GM21528 (cell line): Measurements from ENCODE around the gene HDAC4.

Experiments used
- ATAC-seq: cut with Tn5 transposase; IDR thresholded peaks from one replicate; pipeline ENCODE4 v1.9.1; 2021; ENCODE audit warnings: mild to moderate bottlenecking, moderate library complexity; ENCODE audit not compliant: unreplicated experiment, low FRiP score

The HDAC4 gene

DNA sequence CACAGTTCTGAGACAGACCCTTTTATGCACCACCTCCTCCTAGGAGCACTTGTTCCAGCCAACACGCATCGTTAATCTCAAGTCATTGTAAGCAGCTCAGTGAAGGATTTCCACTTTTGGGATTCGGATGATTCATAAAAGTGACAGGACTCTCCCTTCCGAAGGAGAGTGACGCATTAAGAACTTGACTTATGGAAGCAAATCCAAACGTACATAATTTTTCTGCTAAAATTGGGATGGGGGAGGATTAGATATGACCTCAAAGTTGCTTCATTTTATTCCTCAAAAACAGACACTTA is 387.2 kb downstream of the HDAC4 start:
- no peak for ATAC-seq

DNA sequence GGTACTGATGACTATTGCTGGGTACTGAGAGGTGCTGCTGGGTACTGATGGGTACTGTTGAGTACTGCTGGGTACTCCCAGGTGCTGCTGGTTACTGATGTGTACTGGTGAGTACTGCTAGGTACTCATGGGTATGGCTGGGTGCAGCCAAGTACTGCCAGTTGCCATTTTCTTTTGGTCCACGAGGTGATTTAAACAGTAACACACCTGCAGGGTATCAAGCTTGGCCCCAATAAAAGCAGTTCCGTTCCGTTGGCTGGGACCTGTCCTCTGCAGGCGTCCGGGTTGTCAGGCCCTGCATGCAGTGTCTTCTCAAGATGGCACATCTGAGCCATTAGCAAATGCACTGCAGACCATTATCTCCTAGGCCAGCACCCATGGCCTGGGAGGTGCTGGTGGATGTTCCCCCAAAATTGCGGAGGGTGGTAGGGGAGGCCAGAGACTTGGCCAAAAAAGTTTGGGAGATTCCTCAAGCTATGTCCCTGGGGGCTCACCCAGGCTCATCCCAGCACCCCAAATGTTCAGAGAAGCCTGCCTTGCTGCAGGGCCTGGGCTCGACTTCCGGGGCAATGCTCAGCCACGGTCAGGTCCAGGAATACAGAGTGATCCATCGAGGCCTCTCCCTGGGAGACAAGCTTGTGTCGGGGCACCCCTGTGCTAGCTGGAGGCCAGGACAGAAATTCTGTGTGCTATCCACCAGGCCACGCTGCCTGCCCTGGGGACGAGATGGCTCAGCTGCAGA is 387.7 kb downstream of the HDAC4 start:
- ATAC-seq = no peak

DNA sequence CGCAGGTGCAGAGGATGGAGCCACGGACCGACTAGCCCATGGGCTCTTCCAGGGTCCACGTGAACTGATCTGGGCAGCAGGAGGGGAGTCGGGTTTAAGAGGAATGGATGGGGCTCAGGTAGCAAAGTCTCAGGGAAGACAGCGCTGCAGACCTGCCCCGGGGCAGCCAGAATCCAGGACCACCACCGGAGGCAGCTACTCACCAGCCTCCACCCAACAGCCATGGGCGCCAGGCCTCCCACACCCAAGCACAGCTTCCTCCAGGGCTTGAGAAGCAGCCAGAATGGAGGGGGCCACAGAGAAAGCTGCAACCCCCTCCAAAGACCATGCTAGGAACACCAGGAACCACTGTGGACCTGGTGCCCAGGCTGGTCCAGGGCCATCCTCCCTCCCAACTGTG is 388.6 kb downstream of the HDAC4 start:
- no peak for ATAC-seq

DNA sequence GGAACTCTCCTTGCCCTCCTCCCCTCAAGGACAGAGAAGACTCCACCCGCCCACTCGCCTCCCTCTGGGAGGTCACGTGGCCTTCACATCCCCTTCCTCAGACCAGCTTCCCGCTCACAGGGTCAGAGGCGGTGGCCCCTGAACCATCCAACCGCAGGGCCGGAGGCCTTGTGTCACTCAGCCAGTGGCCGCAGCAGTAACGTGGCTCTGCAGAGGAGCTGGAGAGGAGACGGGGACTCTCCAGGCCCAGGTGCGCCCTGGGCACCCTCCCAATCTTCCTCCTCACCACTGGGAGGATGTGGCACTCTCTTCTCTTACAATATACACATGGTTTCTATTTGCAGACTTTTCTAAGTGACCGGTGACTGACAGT is 391.2 kb downstream of the HDAC4 start:
- no peak for ATAC-seq

DNA sequence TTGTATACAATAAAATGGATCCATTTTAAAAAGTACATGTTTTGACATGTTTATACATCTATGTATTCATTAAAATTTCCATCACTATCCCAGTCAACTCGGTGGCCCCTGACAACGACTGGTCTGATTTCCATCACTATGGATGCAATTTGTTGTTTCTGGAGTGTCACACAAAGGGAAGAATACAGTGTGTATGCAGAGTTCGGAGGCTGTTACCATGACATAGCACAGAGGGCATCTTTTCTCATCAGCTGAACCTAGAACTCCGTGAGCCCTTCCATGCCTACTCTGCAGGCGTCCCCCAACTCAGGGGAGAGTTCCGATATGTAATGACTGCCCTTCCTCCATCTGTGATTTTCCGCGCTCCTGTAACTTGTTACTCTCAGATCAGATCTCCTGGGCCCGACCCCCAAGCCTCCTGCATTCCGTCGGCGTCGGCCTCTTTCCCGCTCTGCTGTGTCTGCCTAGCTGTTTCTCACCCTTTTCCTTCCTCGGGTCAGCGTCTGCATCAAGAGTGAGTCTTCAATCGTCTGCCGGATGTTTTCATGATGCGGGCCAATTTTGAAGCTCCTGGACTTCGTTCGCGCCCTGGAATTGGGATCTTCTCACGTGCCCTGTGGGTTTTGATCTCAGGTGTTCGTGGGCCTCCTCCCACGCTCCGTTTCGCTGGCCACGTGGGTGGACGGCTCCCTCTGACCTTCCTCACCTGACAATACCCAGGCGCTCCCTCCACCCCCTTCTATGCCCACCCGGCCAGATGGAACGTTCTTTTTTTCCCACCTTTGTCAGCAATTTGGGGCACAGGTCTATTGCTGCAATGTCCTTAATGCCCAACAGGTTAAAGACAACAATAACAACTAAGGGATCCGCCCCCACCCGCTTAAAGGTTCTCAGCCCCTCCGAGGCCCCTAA is 391.9 kb downstream of the HDAC4 start:
- ATAC-seq = no peak

DNA sequence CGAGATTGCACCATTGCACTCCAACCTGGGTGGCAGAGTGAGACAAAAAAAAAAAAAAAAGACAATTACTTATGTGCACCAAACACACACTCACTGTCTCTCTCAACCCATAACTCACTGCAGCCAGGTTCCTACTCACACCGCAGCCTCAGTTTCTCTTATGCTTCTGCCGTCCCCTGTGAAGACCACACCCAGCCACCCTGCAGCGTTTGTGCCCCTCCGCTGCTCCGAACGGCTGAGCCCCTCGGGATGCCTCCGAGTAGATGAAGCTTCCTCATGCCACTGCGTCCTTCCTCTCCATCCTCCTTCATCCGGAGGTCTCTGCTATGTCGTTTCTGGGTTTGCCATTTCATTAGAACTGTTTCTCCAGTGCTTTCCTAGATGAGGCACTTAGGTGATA is 392.8 kb downstream of the HDAC4 start:
- no peak for ATAC-seq

DNA sequence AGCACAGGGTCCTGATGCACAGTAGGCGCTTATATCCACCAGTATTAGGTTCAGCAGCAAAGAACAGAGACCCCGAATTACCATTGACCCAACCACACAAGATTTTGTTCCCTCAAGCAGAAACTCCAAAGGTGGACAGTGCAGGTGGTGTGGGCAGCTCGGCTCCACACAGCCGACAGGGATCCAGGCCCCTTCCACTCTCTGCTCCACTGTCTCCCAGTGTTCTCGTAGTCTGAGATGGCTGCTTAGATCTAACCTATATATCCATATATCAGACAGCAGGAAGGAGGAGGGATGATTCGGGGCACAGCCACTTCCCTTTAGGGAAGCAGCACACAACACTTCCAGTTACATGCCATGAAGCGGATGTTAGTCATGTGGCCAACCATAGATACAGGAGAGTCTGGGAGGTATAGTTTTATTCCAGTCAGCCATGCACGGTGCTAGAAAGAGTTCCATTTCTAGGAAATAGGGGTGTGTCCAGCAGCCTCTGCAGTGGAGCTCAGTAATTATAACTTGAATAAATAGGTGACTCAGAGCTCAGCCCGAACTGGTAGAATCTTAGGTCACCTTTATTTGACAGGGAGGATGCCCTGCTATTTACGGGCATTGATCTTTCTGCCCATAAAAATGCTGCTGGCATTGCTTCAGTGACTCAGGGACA is 394.1 kb downstream of the HDAC4 start:
- ATAC-seq = no peak

DNA sequence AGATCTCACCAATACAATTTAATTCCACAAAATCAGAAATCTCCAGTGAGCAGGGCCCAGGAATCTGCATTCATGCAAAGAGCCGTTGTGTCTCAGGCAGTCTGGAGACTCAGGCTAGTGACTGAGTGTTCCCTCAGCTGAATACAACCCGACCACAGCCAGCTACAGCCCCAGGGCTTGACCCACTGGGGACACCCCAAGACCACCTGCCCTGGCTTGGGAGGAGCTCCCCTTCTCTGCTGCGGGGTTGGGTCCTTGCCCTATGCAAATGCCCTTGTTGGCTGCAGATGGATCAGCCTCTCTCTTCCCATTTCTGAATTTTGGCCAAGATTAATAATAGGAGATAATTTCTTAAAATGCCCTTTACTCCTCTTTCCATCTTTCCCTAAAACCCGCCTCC is 395.2 kb downstream of the HDAC4 start:
- no peak for ATAC-seq

DNA sequence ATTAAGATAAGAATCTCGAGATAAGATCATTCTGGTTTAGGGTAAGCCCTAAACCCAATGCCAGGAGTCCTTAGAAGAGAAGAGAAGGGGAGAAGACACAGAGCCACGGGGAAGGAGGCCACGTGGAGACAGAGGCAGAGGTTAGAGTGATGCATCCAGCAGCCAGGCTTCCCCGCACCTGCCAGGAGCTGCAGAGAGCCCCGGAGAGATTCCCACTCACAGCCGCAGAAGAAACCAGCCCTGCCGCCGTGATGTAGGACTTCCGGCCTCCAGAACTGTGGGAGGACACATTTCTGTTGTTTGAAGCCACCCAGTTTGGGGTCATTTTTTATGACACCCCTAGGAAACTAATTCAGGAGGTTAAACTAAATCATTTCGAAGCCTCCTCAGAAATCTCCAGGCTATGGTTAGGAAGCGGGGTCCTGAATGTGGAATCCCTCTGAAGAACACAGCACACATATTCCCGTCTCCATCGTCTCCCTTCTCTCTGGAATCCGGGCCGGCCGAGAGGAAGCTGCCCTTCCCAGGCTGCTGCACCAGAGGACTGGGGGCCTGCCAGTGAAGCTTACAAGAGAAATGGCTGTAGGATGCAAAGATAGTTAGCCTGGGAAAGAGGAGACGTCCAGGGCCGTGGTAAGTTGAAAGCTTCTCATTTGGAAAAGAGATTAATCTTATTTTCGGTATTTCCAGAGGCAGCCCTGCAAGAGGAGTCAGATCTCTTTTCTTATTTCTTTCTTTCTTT is 396.4 kb downstream of the HDAC4 start:
- no peak for ATAC-seq

DNA sequence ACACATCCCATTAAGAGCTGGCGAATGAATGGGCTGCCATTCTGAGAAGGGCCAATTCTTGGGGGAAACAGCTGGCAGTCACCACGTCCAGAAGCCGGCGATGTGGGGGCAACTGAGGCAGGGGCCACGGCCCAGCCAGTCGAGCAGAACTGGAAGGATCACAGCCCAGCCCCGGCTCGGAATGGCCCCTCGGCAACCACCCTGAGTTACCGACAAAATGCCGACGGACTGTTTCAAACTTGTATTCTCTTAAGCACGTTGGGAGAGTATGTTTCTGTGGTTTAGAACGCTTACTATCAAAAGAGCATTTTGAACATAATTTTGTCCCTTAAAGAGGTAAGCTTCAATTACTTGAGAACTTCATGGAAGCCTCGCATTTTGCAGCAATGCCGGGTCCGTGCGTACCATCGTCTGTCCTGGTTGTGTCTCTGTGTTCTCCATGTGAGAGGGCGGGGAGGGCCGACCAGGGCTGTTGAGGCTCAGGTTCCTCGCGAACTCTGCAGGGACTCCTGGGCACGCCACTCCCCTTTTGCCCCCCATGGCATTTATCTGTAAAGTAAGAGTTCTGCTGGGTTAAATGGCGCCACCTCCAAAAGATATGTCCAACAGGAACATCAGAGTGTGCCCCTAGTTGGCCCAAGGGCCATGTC is 397.1 kb downstream of the HDAC4 start:
- ATAC-seq = no peak

DNA sequence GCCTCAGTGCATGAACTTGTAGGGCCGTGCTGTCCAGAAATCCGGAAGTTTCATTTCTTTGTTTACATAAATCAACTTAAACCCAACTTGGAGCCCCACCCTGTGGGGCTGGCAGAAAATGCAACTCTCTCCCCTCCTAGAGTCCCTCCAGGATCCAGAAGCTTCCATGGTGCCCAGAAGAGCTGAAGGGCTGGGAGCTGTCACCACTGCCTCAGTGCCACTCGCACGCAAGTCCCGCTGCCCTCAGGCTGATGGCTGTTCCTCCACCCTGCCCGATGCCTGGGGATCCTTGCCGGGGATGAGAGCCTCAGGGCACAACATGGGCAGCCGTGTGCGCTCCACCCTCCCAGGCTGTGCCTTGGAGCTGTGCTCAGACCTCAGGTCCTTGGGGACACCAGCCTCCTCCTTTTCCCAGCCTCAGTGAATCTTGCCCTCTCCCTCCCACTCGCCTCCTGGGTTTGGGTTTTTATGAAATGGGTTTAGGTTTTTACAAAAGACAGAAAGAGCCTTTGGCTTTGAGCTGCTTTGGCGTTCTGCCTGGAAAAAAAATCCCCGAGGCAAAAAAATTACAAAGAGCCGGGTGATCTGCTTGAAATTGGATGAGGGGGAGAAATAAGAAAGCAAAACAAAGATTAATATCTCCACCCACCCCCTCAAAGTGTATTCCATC is 397.7 kb downstream of the HDAC4 start:
- ATAC-seq = no peak

DNA sequence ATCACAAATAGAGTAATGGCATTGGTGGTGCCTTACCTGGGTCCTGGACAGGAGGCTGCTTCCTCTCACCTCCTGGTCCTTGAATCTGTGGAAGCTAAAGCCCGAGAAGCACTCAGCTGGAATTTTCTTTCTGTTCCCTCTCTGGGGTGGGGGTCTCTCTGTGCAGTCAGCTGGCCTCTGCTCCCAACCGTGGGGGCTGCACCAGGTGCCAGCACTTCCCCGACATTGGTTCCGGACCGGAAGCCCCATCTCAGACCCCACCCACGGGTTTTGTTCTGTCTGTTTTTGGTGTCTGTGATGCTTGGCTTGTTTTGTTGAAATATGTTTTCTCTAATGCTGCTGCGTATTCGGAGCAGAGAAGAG is 398.2 kb downstream of the HDAC4 start:
- no peak for ATAC-seq

DNA sequence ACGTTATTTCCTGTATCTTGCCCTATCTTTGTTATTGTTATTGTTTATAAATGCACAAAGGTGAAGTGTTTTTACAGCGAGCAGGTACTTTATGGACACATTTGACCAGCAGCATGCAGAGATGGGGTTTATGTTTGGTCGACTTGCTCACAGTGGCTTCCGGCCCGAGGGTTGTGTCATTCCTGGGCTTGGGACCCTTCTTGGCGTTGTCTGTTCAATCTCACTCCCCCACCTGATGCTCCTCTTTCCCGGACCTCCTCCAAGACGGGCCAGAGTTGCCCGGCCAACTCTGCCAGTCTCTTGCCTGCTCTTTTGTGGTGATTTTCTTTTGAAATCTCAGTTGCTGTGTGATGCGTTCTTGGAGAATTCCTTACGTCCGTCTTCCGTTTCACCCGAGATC is 399.0 kb downstream of the HDAC4 start:
- no peak for ATAC-seq

DNA sequence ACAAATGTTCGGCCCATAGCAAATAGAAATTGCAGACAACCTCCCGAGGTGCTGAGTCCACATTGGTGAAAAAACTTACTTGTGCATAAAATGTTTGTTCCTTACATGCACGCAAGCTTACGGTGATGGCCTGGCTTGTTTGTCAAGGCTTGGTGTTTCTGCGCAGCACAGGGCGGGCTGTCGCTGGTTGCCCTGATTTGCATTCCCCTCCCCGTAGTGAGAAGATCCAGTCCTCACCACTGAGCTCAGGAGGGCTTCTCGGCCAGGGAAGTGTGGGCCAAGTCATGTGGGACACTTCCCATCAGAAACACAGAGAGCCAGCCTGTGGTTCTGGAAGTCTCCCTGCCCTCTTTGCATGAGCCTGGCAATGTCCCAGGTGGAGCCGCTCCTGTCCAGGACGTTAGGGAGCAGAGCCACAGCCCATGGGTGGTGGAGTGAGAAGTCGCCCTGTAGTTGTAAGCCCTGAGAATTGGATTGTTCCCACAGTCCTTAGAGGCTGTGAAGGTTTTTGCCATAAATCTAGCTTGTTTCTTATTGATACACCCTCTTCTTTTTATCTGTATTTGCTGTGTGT is 400.2 kb downstream of the HDAC4 start:
- ATAC-seq = no peak

DNA sequence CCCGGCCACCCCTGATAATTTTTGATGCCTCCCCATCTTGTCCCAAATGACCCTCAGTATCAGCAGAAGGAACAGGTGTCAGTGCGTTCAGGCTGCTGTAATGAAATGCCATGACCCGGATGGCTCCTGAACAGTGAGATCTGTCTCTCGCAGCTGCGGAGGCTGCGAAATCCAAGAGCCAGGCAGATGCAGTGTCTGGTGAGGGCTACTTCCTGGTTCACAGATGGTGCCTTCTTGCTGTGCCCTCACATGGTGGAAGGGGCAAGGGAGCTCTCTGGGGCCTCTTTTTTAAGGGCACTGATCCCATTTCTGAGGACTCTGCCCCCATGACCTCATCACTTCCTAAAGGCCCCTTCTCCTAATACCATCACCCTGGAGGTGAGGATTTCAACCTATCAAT is 400.7 kb downstream of the HDAC4 start:
- no peak for ATAC-seq

DNA sequence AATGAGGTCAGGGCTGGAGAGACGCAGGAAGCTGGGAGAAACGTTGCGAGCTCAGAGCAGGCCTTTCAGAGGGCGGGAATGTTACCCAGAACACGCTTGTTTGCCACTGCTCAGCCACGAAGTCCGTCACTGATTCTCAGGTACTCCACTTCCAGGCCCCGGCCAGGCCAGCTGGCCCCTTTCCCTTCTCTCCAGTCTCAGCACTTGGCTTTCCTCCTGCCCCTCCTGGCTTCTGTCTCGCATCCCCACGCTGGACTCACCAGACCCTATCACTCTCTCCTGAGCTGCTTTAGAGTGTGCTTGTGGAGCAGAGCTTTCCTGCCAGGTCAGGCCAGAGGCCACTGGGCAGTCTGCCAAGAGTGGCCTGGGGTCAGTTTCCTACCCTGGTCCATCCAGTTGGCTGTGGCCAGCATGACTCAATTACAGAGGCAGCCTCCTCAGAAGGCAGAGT is 401.5 kb downstream of the HDAC4 start:
- no peak for ATAC-seq

DNA sequence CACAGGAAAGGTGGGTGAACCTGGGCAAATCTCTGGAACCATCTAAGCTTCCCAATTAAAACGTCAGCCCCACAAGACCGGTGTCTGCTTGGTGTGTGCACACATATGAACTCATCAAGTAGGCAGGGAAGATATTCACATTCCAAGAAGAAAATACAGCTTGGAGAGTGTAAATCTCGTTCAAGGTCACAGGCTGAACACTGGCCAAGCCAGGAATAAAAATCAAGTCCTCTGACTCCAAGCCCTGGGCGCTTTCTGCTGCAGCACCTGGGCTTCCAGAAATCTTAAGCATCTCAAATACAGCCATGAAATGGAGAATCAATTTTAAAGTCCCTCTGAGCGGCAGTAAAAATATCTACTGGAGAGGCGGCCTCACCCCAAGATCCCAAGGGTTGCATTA is 402.0 kb downstream of the HDAC4 start:
- no peak for ATAC-seq
